ENCODE measurements around the gene CPS1. TPM values are rescaled to one million over a fixed set of nuclear protein-coding genes. Genes with fewer than 3 reads are reported as not detected.

Gene CPS1
- polyA plus RNA-seq, 10 donors, result 1.0 to 2.9 (median 2.3) TPM

DNA sequence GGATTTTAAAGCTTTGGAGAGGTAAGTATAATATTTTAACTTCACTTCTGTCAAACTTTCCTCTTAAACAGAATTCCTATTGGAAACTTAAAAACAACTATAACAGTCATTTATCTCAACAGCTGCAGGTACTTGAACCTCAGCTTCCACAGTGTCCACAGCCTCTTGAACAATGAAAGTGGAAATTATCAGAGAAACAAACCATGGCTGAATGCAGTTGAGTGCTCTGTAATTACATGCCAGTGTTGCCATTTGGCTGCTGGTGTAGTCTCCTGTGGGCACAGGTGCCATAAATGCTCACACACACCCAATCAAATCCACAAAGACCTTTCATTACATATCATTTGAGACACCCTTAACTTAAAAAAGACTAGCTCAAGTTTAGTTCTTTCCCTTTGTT, 125.1 kb downstream of the CPS1 start:
- DNase-seq, result no peak

DNA sequence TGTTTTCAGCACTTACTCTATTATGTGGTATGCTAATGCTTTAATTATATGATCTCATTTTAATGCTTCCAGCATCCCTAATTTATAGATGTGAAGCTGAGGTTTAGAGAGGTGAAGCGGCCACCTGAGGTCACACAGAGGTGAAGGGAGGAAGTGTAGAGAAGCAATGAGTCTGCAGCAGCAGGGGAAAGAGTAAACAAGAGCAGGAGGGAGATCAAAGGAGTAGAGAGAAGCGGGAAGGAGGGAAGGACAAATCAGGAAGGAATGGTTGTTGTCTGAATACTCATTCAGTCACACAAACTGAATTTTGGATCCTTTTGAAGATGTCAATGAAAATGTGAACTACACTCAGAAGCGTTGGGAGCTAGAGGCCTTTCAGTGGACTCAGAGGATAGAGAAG, 130.0 kb downstream of the CPS1 start:
- no peak for DNase-seq

- DNase-seq, result no peak
These were observed 131.5 kb downstream of the CPS1 start for GRCh38 chr2:210687786-210688470.

DNA sequence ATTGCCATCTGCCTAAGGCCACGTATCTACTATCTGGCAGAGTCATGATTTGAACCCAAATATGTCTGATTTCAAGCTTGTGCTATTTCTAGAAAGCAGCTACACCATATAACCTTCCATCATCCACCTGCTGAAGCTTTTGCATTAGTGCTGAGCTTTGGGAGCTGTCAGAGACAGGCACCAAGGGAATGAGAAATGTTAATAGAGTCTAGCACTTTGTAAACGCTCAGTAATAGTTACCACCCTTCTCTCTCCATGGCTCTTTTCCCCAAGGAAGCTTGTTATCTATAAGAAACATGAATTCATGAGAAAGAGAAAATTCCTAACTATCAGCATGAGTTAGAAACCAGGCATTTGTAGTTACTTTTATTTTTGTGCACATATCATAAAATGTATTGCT, 151.5 kb downstream of the CPS1 start:
- no peak for DNase-seq

DNA sequence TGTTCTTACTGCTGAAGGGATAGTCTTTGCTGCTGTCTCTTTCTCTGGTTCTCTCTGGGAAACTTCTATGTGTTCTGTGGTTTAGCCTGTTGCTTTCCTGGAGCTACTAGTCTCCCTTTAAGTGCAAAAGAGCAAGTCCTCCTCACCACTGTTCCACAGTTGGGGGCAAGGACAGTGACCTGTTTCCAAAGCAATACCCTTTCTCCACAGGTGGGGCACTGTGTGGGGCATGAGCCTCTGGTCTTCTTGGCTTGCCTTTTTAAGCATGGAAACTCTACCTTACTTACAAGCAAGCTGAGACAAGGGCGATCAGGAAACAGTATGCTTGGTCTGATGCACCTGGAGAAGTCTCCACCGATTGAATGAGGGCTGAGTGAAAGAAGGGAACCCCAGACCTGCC, 156.7 kb downstream of the CPS1 start:
- DNase-seq, result no peak

DNA sequence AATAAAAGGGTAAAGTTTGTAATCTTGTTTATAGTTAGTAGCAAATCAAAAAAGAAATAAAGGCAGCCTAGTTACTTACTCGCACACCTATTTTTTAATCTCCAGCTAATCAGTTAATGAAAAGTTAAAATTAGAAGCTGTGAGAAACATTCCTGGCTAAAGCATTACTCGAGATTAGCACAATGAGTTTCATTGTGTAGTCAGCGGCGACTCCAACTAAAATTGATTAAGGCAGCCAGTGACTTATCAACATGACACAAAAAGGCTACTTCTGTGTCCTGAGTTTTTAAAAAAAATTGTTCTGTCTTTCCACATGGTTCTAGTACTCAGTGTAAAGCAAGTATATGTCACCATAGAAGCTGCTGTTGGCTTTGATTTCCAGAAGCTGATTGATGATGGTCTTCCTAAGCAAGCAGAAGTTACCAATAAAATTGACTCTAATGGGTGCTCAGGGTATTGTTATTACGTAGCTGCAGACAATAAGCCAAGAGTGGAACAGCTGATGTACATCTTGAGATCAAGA, 159.2 kb downstream of the CPS1 start:
- DNase-seq, result no peak

DNA sequence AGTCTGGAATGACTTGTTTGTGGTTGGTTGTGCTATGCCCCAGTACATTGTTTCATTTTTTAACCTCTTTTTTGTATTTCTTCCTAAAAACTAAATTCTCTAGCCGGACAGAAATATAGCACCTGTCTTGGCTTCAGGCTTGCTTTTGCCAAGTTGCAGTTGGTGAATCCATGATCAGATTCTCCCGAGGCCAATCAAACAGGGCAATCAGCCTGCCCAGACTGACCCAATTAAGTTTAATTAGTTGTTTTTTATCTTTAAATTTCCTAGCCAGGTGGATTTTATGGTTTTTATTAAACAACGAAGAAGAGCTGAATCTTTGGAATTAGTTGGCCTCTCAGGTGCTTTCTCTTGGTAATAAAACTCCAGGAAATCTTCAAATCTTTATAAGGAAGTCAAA, 162.1 kb downstream of the CPS1 start:
- no peak for DNase-seq

- DNase-seq, result no peak
These were observed 165.7 kb downstream of the CPS1 start for GRCh38 chr2:210722092-210722491.

GRCh38 chr2:210727549-210727948, 171.2 kb downstream of the CPS1 start:
- DNase-seq, result no peak

Other genes with a start within 250 kb of the CPS1 start
- gene MYL1, start 241.4 kb upstream of the CPS1 start, polyA plus RNA-seq (ENCODE audit: insufficient read length in 10 of 10), result over 10,000 TPM in 1 of 10 donors, 1,000 to 10,000 TPM in 9; 3,481 to 10,388 (median 7,777) TPM
- 10 to 100 TPM; 43.6 to 74.0 (median 54.5) TPM for gene LANCL1, start 79.8 kb upstream of the CPS1 start, polyA plus RNA-seq (ENCODE audit: insufficient read length in 10 of 10)

All from muscle of back (tissue), 11 donors.